ENCODE results near the gene TBX21.

GRCh38 chr17:47726796-47727703 is 6.0 kb upstream of the TBX21 start:
- TF ChIP-seq ELF1 (IDR thresholded peaks at IDR 0.05; ENCODE audit: borderline replicate concordance, low read depth) (no peak), MAX (IDR thresholded peaks at IDR 0.05) (no peak), FOSL1 (IDR thresholded peaks at IDR 0.05; ENCODE audit: low read depth) (no peak), POLR2AphosphoS5 (IDR thresholded peaks at IDR 0.05; ENCODE audit: low read depth, low read length) (no peak), CTCF (IDR thresholded peaks at IDR 0.05 in 2 of 3, conservative IDR thresholded peaks at IDR 0.05 in 1 of 3; ENCODE audit: borderline replicate concordance in 1 of 3, insufficient read depth in 1 of 3, low read depth in 2 of 3, low read length in 2 of 3) (no peak), POLR2A (IDR thresholded peaks at IDR 0.05; ENCODE audit: borderline replicate concordance, extremely low read depth, insufficient read depth, insufficient read length) (no peak), EZH2 (IDR thresholded peaks at IDR 0.05) (no peak), EZH2phosphoT487 (IDR thresholded peaks at IDR 0.05; ENCODE audit: borderline replicate concordance) (no peak), ZNF274 (IDR thresholded peaks at IDR 0.05; ENCODE audit: low read depth, low read length) (no peak), SP1 (IDR thresholded peaks at IDR 0.05; ENCODE audit: low read depth) (no peak), SIN3A (IDR thresholded peaks at IDR 0.05; ENCODE audit: low read depth) (no peak), YY1 (IDR thresholded peaks at IDR 0.05; ENCODE audit: extremely low read depth, insufficient replicate concordance, low read depth, low read length) (no peak), CEBPB (IDR thresholded peaks at IDR 0.05; ENCODE audit: low read depth) (no peak), EGR1 (IDR thresholded peaks at IDR 0.05; ENCODE audit: low read depth) (no peak)
